K562 (cell line): Measurements from ENCODE around the gene SPSB1. TPM values are rescaled to one million over a fixed set of nuclear protein-coding genes. Genes with fewer than 3 reads are reported as not detected.

Source experiments
- ATAC-seq: fragments of 200-7000 bp; cut with Tn5 transposase; 3 replicates; pipeline ENCODE4 v1.9.1; 2020; ENCODE audit warnings: moderate library complexity
- BruUV-seq: library from RNA; stranded (reverse); fragments of 400-500 nt; replicated peaks from 2 replicates; lab custom pipeline; 2021; lab: Mats Ljungman, UMichigan
- CTCF ChIA-PET: fragments of 300-600 bp; formaldehyde crosslinking; extraction: SDS; loops from one replicate; lab custom pipeline; 2021; ENCODE audit warnings: low intra/inter-chr PET ratio; lab: Yijun Ruan, JAX
- POLR2A ChIA-PET: fragments of 300-600, 350-650 bp; sonication (Branson Sonifier 250); formaldehyde crosslinking; extraction: SDS; loops from one replicate; lab custom pipeline; 2021; ENCODE audit warnings: antibody characterized with exemption, inconsistent platforms; lab: Yijun Ruan, JAX
- DNase-seq, 4 experiments: peaks; one replicate each; pipeline versions ENCODE4 v3.0.0 to v3.0.0-alpha.2; 2011 to 2018; ENCODE audit warnings: low spot score in 3 of 4, mixed read lengths in 3 of 4; ENCODE audit errors: extremely low read depth in 1 of 4
- FAIRE-seq: peaks from 2 replicates; lab custom pipeline; 2011; peaks lifted over from hg19 to GRCh38; lab: Jason Lieb, UNC
- H2AFZ ChIP-seq: 2 replicates; pipeline ENCODE4 v1.6.0; 2011; ENCODE audit warnings: low read depth, low read length, control low read depth, inconsistent platforms
- H3K27ac ChIP-seq: fragments of 200-600 bp; 3 replicates; pipeline ENCODE4 v1.8.0; 2011; ENCODE audit warnings: low read depth, mild to moderate bottlenecking, control low read depth, inconsistent platforms, low read length, moderate library complexity, mixed read lengths; ENCODE audit errors: extremely low read depth
- H3K27me3 ChIP-seq, 2 experiments: fragments of 300-600 bp in 1 of 2; 2 replicates in 1 of 2; 3 replicates in 1 of 2; pipeline versions ENCODE4 v1.6.0 to v1.8.0; 2011; ENCODE audit warnings: inconsistent platforms in 2 of 2, low read length in 2 of 2, mild to moderate bottlenecking in 1 of 2, mixed read lengths in 1 of 2, moderate library complexity in 1 of 2; ENCODE audit not compliant: control insufficient read depth in 2 of 2, insufficient read depth in 2 of 2
- H3K36me3 ChIP-seq: fragments of 300-600 bp; 3 replicates; pipeline ENCODE4 v1.8.0; 2011; ENCODE audit warnings: mild to moderate bottlenecking, low read length, inconsistent platforms; ENCODE audit not compliant: control insufficient read depth, insufficient read depth
- H3K4me1 ChIP-seq, 2 experiments: fragments of 200-600 bp in 1 of 2; replicated peaks in 1 of 2; 2 replicates in 1 of 2; 3 replicates in 1 of 2; pipeline versions ENCODE4 v1.5.1 to v1.8.0; 2011; ENCODE audit warnings: inconsistent platforms in 2 of 2, low read length in 2 of 2, mild to moderate bottlenecking in 1 of 2, mixed read lengths in 1 of 2, moderate library complexity in 1 of 2; ENCODE audit not compliant: control insufficient read depth in 2 of 2, insufficient read depth in 2 of 2
- H3K4me2 ChIP-seq: 2 replicates; pipeline ENCODE4 v1.6.1; 2011; ENCODE audit warnings: low read length, control low read depth, inconsistent platforms, mixed read lengths; ENCODE audit not compliant: insufficient read depth
- H3K4me3 ChIP-seq: fragments of 200-600 bp; sonication (generic), shearing (Covaris generic); 2 replicates; pipeline ENCODE4 v1.5.1; 2016; ENCODE audit warnings: control low read depth, inconsistent platforms
- H3K79me2 ChIP-seq: fragments of 200-600 bp; 3 replicates; pipeline ENCODE4 v1.8.0; 2011; ENCODE audit warnings: low read length, inconsistent platforms; ENCODE audit not compliant: control insufficient read depth, insufficient read depth
- H3K9ac ChIP-seq, 2 experiments: 2 replicates each; pipeline versions ENCODE4 v1.6.0 to v1.6.1; 2011; ENCODE audit warnings: low read depth in 2 of 2, low read length in 2 of 2, control low read depth in 1 of 2, inconsistent platforms in 1 of 2, mild to moderate bottlenecking in 1 of 2, mixed read lengths in 1 of 2; ENCODE audit not compliant: insufficient read depth in 1 of 2
- H3K9me1 ChIP-seq: one replicate; pipeline ENCODE4 v1.6.0; 2011; ENCODE audit warnings: inconsistent platforms, mild to moderate bottlenecking, low read length, moderate library complexity; ENCODE audit not compliant: control insufficient read depth, insufficient read depth
- H3K9me3 ChIP-seq: replicated peaks from 2 replicates; pipeline ENCODE4 v1.5.1; 2011; ENCODE audit warnings: low read depth, low read length, inconsistent platforms; ENCODE audit not compliant: control insufficient read depth, insufficient read depth
- H4K20me1 ChIP-seq: replicated peaks from 2 replicates; pipeline ENCODE4 v1.6.1; 2011; ENCODE audit warnings: low read length, inconsistent platforms, mixed read lengths; ENCODE audit not compliant: control insufficient read depth, insufficient read depth
- C11orf30 ChIP-seq: fragments of 450-650 bp; IDR thresholded peaks from 2 replicates; pipeline ENCODE4 v1.6.1; 2016; ENCODE audit warnings: low read depth, mild to moderate bottlenecking
- FOXA3 ChIP-seq, 2 experiments: fragments of 450-650 bp in 1 of 2; sonication (generic) in 1 of 2; formaldehyde crosslinking; IDR thresholded peaks in 1 of 2; conservative IDR thresholded peaks in 1 of 2; 2 replicates each; pipeline versions ENCODE4 v1.4.0 to v1.8.0; 2020 to 2022; ENCODE audit warnings: mild to moderate bottlenecking in 2 of 2, missing genetic modification reagents in 1 of 2
- PHB2 ChIP-seq: fragments of 450-650 bp; IDR thresholded peaks from 2 replicates; pipeline ENCODE4 v1.6.1; 2017; ENCODE audit warnings: low read depth
- WGBS: fragments of 100-300 bp; shearing (Covaris generic); methylation state at CpG from one replicate; pipeline ENCODE4 v1.1.6; 2016; ENCODE audit warnings: low coverage, mixed read lengths; ENCODE audit not compliant: insufficient coverage; ENCODE audit errors: missing lambda C conversion rate; 5-methylcytosine and 5-hydroxymethylcytosine counted together
- in situ Hi-C: fragments of 300-500 bp; cut with MboI; formaldehyde crosslinking; loops from 4 replicates; pipeline ENCODE4 v1.15.0; 2018; ENCODE audit warnings: inconsistent platforms, mixed read lengths
- intact Hi-C: fragments of 100-400 bp; cut with micrococcal nuclease; formaldehyde crosslinking; loops from 2 replicates; pipeline ENCODE4 v1.14.2; 2022
- polyA plus RNA-seq, 8 experiments: library from polyadenylated mRNA; depleted of rRNA in 4 of 8; stranded (reverse) in 5 of 8; unstranded in 3 of 8; fragments of >200 nt; fragmentation: Nextera tagmentation in 2 of 8; fragmentation: Illumina TruSeq in 1 of 8; extraction: Ambion mirVana in 2 of 8; extraction: Trizol in 1 of 8; gene quantifications; 2 replicates each; pipeline versions ENCODE4 v1.2.1 to v1.2.3, GENCODE V29; 2011 to 2014; ENCODE audit warnings: inconsistent platforms in 1 of 8, missing spikeins in 1 of 8
- total RNA-seq, 7 experiments: library from RNA; depleted of rRNA in 6 of 7; stranded (reverse); fragments of >200 nt in 6 of 7; fragmentation: Illumina TruSeq in 2 of 7; extraction: Trizol in 2 of 7; gene quantifications; 2 replicates each; pipeline versions ENCODE4 v1.2.1 to v1.2.3, GENCODE V29; 2011 to 2021; ENCODE audit warnings: low replicate concordance in 1 of 7

SPSB1 gene
- total and polyA plus RNA-seq, 9 of the 15 experiments (the other 6 are each of a cell fraction or from before 2014, with no cell fraction given) = 0.06 to 0.35 (median 0.14) TPM; not detected in 6

DNA sequence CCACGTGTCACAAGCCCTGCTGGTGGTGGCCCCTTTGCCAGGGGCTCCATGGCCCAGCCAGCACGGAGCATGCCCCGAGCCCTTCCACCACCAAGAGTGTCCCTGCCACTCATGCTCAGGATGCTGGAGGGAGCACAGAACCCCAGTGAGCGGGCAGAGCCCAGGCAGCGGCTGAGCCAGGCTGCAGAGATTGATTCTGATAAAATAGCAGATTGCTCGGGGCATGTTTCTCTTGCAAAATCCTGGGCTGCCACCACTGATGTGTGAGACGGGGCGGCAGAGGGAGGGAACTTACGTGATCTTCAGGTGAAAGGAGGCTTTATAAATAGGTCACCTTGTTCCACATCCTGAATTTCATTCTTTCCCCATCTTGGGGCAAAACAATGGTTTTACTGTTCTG, 53.2 kb downstream of the SPSB1 start:
- FAIRE-seq (no peak), ATAC-seq (no peak), DNase-seq (no peak)
- H3K27me3 ChIP-seq = peaks cover 81 to 98% of the 10 kb centered on the region in 2 experiments
- no peaks in the 10 kb centered on the region for H3K36me3 ChIP-seq
- intact Hi-C loops (no loop called here), in situ Hi-C loops (no loop called here)
- POLR2A ChIA-PET = no interaction called here
- H3K79me2 ChIP-seq = no peaks in the 10 kb centered on the region
- CTCF ChIA-PET = no interaction called here
- H3K4me2 ChIP-seq = no peak overlapping the region
- no peaks in the 10 kb centered on the region for H3K9me3 ChIP-seq
- no peak overlapping the region for H3K4me3 ChIP-seq
- no peaks in the 10 kb centered on the region for H3K9me1 ChIP-seq
- H3K27ac ChIP-seq = no peak overlapping the region
- TF ChIP-seq PHB2 = no peak
- H4K20me1 ChIP-seq = peaks cover 21% of the 10 kb centered on the region
- H3K9ac ChIP-seq = no peak overlapping the region
- WGBS = 2% methylated on average over 9 of the region's 9 CpGs
- H2AFZ ChIP-seq = no peak overlapping the region
- H3K4me1 ChIP-seq = peaks cover 0 to 10% of the 10 kb centered on the region in 2 experiments; a peak in 2 of 5 replicates
- BruUV-seq = no TSS peak

DNA sequence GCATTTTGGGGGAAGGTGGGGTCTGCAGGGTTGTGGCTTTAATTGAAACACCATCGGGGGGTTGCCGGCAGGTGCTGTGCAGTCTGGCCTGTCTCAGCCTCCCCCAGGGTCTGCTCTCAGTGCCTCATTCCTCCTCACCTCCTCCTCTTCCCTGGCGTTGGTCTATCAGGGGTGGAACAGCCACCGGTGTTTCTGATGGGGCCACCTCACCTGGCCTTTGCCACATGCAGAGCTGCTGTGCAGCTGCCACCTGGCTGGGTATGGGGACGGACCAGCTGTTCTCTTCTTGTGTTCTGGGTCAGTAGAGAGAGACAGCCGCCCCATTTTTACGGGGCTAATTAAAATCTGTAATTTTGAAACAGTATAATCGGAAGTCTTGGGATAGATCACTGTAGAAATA, 53.9 kb downstream of the SPSB1 start:
- FAIRE-seq (no peak), ATAC-seq (no peak)
- Histone ChIP-seq H3K9ac (no peak overlapping the region), H3K27me3 (peaks cover 78 to 98% of the 10 kb centered on the region in 2 experiments), H3K4me1 (peaks cover 0 to 10% of the 10 kb centered on the region in 2 experiments; a peak in 2 of 5 replicates), H3K9me3 (no peaks in the 10 kb centered on the region)
- no TSS peak for BruUV-seq
- TF ChIP-seq C11orf30 (no peak), FOXA3 (CRISPR knock-in tag; conservative IDR thresholded peaks at IDR 0.05 in 1 of 2, IDR thresholded peaks at IDR 0.05 in 1 of 2) (no peak)
- TF ChIP-seq, all 486 proteins: peak for 0
- H3K4me3 ChIP-seq = no peak overlapping the region
- POLR2A ChIA-PET = interaction anchor here (0.8 kb wide), 1 partner anchor 9 kb away, joined by 3 read pairs; no protein-coding TSS in a partner anchor
- in situ Hi-C loops = no loop called here
- H3K4me2 ChIP-seq = no peak overlapping the region
- H4K20me1 ChIP-seq = peaks cover 16% of the 10 kb centered on the region
- H2AFZ ChIP-seq = no peak overlapping the region
- no peaks in the 10 kb centered on the region for H3K9me1 ChIP-seq
- H3K36me3 ChIP-seq = no peaks in the 10 kb centered on the region
- no peaks in the 10 kb centered on the region for H3K79me2 ChIP-seq
- intact Hi-C loops = no loop called here
- DNase-seq = no peak
- CTCF ChIA-PET = no interaction called here
- WGBS = 2% methylated on average over 8 of the region's 8 CpGs
- H3K27ac ChIP-seq = no peak overlapping the region
